GM10248 (cell line): ENCODE data around the gene GJD3.
"Not testable (repeated sequence)": the region's sequence is repeated elsewhere in the genome, so short reads cannot be mapped to it uniquely, and the experiment has no call there.

Experiments
- CTCF ChIA-PET: fragments of 300-600 bp; sonication (Branson Sonifier 250); formaldehyde crosslinking; extraction: SDS; loops from one replicate; lab custom pipeline; 2021; ENCODE audit warnings: antibody characterized with exemption; lab: Yijun Ruan, JAX
- POLR2A ChIA-PET: fragments of 350-650 bp; sonication (Branson Sonifier 250); formaldehyde crosslinking; extraction: SDS; loops from one replicate; lab custom pipeline; 2020; ENCODE audit warnings: antibody characterized with exemption; lab: Yijun Ruan, JAX
- DNase-seq: peaks from one replicate; pipeline ENCODE4 v3.0.0; 2012; ENCODE audit errors: extremely low spot score
- TF ChIP-seq, protein P1 (sequence below): IDR thresholded peaks from 2 replicates; pipeline ENCODE4 v1.5.1; 2012; ENCODE audit warnings: mild to moderate bottlenecking, low read depth; ENCODE audit errors: extremely low read depth, missing control alignments, control extremely low read depth

Gene GJD3

GRCh38 chr17:40404003-40404402 is 39.5 kb upstream of the GJD3 start:
- TF ChIP-seq, protein P1, sequence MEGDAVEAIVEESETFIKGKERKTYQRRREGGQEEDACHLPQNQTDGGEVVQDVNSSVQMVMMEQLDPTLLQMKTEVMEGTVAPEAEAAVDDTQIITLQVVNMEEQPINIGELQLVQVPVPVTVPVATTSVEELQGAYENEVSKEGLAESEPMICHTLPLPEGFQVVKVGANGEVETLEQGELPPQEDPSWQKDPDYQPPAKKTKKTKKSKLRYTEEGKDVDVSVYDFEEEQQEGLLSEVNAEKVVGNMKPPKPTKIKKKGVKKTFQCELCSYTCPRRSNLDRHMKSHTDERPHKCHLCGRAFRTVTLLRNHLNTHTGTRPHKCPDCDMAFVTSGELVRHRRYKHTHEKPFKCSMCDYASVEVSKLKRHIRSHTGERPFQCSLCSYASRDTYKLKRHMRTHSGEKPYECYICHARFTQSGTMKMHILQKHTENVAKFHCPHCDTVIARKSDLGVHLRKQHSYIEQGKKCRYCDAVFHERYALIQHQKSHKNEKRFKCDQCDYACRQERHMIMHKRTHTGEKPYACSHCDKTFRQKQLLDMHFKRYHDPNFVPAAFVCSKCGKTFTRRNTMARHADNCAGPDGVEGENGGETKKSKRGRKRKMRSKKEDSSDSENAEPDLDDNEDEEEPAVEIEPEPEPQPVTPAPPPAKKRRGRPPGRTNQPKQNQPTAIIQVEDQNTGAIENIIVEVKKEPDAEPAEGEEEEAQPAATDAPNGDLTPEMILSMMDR = no peak
- POLR2A ChIA-PET = no interaction called here
- DNase-seq = no peak
- CTCF ChIA-PET = interaction anchor here (1.7 kb wide), 1 partner anchor 9 kb away, joined by 6 read pairs; no protein-coding TSS in a partner anchor

GRCh38 chr17:40402668-40403067 is 38.1 kb upstream of the GJD3 start:
- ChIA-PET CTCF (interaction anchor here (0.6 to 1.7 kb wide), 2 partner anchors 9 to 10 kb away, joined by 5 to 6 read pairs; no protein-coding TSS in a partner anchor), POLR2A (no interaction called here)
- no peak for DNase-seq
- TF ChIP-seq, protein P1 = no peak

- POLR2A ChIA-PET = no interaction called here
- CTCF ChIA-PET = interaction anchor here (0.7 to 5.4 kb wide), 7 partner anchors 8 to 160 kb away, joined by 3 to 35 read pairs (median 5); no protein-coding TSS in a partner anchor
- DNase-seq = peak; percentile 31
- TF ChIP-seq, protein P1 = peak; percentile 38
Measured at GRCh38 chr17:40399185-40399584, 34.6 kb upstream of the GJD3 start.

GRCh38 chr17:40386555-40386954 is 22.0 kb upstream of the GJD3 start:
- CTCF ChIA-PET, POLR2A ChIA-PET, DNase-seq: not testable (repeated sequence)

- TF ChIP-seq, protein P1 = no peak
- no peak for DNase-seq
- POLR2A ChIA-PET = no interaction called here
- CTCF ChIA-PET = interaction anchor here (1.1 to 3.2 kb wide), 4 partner anchors 9 to 26 kb away, joined by 3 to 11 read pairs (median 4); no protein-coding TSS in a partner anchor
Measured at GRCh38 chr17:40382251-40382650, 17.7 kb upstream of the GJD3 start.

GRCh38 chr17:40378966-40379365 is 14.4 kb upstream of the GJD3 start:
- ChIA-PET POLR2A (no interaction called here), CTCF (interaction anchor here (1.0 kb wide), 1 partner anchor 20 kb away, joined by 3 read pairs; no protein-coding TSS in a partner anchor)
- TF ChIP-seq, protein P1 = no peak
- no peak for DNase-seq

GRCh38 chr17:40377832-40378231 is 13.3 kb upstream of the GJD3 start:
- POLR2A ChIA-PET = no interaction called here
- CTCF ChIA-PET = interaction anchor here (2.0 to 2.2 kb wide), 2 partner anchors 13 to 23 kb away, joined by 6 to 9 read pairs; partner anchors contain the start of gene GJD3
- TF ChIP-seq, protein P1 = no peak

DNA sequence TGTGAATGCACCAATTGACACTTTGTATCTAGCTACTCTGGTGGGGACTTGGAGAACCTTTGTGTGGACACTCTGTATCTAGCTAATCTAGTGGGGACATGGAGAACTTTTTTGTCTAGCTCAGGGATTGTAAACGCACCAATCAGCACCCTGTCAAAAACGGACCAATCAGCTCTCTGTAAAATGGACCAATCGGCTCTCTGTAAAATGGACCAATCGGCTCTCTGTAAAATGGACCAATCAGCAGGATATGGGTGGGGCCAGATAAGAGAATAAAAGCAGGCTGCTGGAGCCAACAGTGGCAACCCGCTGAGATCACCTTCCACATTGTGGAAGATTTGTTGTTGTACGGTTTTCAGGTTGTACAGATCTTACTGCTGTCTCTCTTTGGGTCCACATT is 12.0 kb upstream of the GJD3 start:
- ChIA-PET POLR2A (interaction anchor here (0.7 kb wide), 1 partner anchor 99 kb away, joined by 3 read pairs; no protein-coding TSS in a partner anchor), CTCF (interaction anchor here (0.9 to 2.2 kb wide), 5 partner anchors 8 to 21 kb away, joined by 3 to 9 read pairs (median 3); partner anchors contain the start of gene GJD3)
- DNase-seq = not testable (repeated sequence)

More at GRCh38 chr17:40377832-40378231, 13.3 kb upstream of the GJD3 start:
- DNase-seq = no peak

GRCh38 chr17:40375786-40376185 is 11.2 kb upstream of the GJD3 start:
- CTCF ChIA-PET = interaction anchor here (1.1 to 2.2 kb wide), 7 partner anchors 11 to 158 kb away, joined by 3 to 9 read pairs (median 4); partner anchors contain the start of gene GJD3
- DNase-seq = not testable (repeated sequence)
- POLR2A ChIA-PET = interaction anchor here (0.7 kb wide), 1 partner anchor 100 kb away, joined by 3 read pairs; no protein-coding TSS in a partner anchor
